GM19467 (cell line): ENCODE results near the gene RPP30.

ENCODE experiments used
- ATAC-seq: cut with Tn5 transposase; IDR thresholded peaks from one replicate; pipeline ENCODE4 v1.9.1; 2021; ENCODE audit warnings: mild to moderate bottlenecking, moderate library complexity; ENCODE audit not compliant: unreplicated experiment

The RPP30 gene

DNA sequence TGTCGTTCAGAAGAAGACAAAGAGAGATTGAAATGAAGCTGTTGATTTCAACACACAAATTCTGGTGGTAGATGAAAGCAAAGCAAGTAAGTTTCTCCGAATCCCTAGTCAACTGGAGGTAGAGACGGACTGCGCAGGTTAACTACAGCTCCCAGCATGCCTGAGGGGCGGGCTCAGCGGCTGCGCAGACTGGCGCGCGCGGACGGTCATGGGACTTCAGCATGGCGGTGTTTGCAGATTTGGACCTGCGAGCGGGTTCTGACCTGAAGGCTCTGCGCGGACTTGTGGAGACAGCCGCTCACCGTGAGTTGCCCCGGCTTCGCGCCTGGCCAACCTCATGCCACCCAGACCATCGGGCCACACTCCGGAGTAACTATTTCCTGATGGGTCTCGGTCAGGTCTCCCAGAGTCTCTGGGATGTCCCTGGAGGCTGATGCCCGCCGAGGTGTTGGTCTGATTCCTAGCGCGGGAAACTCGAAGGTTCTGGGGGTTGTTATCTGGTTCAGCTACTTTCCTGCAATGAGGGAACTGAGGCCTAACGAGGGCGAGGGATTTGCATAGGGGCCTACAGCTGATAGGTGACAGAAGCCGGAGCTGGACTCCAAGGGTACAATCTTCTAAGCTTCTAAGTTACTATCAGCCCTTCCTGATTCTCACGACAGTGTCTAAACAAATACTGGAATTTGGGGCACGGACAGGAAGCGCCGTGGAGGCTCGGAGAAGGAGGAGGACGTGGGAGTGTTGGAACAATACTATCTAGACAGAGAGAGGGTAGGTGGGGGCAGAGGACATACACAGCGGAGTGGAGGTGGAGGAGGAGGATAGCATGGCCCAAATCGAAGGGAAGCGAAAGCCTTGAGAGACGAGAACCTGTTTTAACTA, at the start of gene RPP30:
Gene RPP30, plus strand, starts transcription at position 209 of the 882 bp plus-strand sequence. Its CDS starts 13 bp downstream, at position 222.
- ATAC-seq: peak; percentile 98

DNA sequence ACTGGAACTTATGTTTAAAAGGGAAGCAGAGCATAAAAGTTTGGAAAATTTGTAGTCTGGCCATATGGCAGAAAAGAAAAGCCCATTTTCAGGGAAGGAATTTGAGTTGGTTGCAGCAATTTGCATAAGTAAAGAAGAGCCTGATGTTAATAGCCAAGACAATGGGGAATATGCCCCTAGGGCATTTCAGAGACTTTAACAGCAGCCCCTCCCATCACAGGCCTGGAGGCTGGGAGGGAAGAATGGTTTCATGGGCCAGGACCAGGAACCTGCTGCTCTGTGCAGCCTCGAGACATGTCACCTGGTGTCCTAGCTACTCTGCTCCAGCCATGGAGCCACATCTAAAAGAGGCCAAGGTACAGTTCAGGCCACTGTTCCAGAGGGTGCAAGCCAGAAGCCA, 49.3 kb upstream of the RPP30 start:
- no peak for ATAC-seq

DNA sequence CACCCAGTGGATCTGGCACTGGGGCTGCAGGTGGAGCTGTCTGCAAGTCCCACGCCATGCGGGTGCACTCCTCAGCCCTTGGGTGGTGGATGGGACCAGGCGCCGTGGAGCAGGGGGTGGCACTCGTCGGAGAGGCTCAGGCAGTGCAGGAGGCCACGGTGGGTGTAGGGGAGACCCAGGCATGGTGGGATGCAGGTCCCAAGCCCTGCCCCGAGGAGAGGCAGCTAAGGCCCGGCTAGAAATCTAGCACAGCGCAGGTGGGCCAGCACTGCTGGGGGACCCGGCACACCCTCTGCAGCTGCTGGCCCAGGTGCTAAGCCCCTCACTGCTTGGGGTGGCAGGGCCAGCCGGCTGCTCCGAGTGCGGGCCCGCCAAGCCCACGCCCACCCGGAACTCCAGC, 39.7 kb upstream of the RPP30 start:
- ATAC-seq: no peak

DNA sequence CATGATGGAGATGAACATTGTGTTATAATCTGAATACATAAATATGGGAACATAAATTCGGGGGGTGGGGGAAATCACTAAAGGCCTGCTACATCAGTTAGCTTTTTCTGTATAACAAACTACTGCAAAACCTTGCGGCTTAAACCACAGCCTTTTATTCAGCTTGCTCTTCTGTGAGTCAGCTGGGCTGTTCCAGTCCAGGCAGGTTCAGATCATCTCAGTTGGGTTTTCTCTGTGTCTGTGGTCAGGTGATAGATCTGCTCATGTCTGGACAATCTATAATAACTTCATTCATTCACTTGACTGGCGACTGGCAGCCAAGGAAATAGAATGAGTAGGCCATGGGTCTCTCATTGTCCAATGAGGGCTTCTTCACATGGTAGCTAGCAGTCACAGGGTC, 37.4 kb upstream of the RPP30 start:
- ATAC-seq: no peak

- ATAC-seq: no peak
Measured at GRCh38 chr10:90837486-90837885, 34.3 kb upstream of the RPP30 start.

GRCh38 chr10:90842725-90843124, 29.0 kb upstream of the RPP30 start:
- no peak for ATAC-seq

- no peak for ATAC-seq
Measured at GRCh38 chr10:90845726-90846125, 26.0 kb upstream of the RPP30 start.

DNA sequence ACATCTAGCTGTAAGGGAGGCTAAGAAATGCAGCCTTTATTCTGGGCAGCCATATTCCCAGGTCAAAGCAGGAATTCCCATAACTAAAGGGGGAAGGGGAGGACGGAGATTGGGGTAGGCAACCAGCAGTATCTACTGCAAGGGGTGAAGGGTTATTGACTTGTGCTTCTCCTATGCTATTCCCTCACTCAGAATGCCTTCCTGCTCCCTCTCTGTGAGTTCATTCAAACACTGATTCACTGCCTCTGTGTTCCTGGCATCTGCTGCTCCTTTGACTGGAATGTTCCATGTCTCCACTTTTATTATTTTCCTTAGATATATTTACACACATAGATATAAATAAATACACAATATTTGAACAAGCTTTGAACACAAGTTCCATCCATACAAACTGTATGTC, 25.0 kb upstream of the RPP30 start:
- ATAC-seq: no peak

- ATAC-seq: no peak
Measured at GRCh38 chr10:90847436-90847835, 24.3 kb upstream of the RPP30 start.

GRCh38 chr10:90849956-90850749, 21.6 kb upstream of the RPP30 start:
- no peak for ATAC-seq

GRCh38 chr10:90855126-90855525, 16.6 kb upstream of the RPP30 start:
- no peak for ATAC-seq

- no peak for ATAC-seq
Measured at GRCh38 chr10:90856261-90856660, 15.5 kb upstream of the RPP30 start.

DNA sequence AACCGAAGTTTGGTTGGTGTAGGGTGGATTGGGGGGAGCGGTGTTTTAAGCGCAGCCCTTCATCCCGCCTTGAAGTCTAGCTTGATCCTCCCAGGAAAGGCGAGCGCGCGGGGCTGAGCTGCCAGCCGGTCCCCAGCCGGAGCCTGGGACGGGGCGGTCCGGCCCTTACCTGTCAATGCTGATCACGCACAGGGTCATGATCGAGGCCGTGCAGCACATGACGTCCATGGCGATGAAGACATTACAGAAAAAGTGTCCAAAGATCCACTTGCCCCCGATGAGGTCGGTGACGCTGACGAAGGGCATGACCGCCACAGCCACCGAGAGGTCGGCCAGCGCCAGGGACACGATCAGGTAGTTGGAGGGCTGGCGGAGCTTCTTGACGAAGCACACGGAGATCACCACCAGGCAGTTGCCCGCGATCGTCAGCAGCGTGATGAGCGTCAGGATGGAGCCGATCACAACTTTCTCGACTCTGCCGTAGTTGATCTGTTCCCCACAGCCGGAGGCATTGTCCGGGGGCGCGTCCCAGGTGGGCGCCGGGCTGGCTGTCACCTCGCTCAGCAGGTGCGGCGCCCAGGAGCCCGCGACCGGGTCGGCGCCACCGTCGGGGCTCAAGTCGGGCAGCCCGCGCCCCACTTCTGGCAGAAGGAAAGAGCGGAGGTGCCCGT, 14.7 kb upstream of the RPP30 start:
- ATAC-seq: peak; percentile 27

DNA sequence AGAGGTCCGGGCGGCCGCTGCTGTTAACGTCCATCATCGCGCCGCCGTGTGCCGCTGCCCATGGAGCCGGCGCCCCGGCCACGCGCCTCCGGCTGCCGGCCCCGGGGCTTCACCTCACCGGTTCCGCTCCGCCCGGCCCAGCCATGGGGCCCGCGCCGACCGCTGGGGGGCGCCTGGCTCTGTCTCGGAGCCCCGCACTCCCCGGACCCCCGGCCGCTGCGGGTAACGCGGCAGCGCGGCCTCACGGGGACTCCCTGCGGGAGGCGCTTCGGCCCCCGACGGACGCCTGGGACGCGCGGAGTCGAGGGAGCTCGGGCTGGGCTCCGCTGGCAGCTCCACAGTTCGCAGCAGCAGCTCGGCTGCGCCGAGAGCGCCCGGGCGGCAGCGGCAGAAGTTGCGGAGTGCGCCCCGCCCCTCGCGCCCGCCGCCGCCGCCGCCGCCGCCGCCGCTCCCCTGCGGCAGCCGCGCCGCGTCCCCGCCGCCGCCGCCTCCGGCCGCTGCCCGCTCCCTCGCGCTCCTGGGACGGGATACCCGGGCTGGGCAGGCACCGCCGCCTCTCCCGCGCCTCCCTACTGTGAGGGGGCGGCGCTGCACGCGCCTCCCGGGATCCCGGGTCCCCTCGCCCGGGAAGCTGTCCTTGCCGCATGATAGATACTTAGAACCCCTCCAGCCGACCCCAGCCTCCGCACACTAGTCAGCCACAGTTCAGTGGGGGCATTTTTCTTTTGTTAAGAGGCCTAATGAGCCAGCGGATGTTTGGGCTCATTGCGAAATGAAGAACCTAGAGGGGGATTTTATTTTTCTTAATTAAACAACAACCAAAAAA, 13.9 kb upstream of the RPP30 start, which contains the start of gene HTR7:
Gene HTR7, minus strand, starts transcription at position 405 of the 826 bp plus-strand sequence. Its CDS starts 368 bp downstream, at position 37.
- ATAC-seq: peak; percentile 74

- peak; percentile 14 for ATAC-seq
Measured at GRCh38 chr10:90858461-90858968, 13.3 kb upstream of the RPP30 start.

- no peak for ATAC-seq
Measured at GRCh38 chr10:90859321-90859751, 12.4 kb upstream of the RPP30 start.

- no peak for ATAC-seq
Measured at GRCh38 chr10:90860790-90861189, 11.0 kb upstream of the RPP30 start.

GRCh38 chr10:90862908-90863514, 8.8 kb upstream of the RPP30 start:
- ATAC-seq: no peak

GRCh38 chr10:90865401-90865800, 6.4 kb upstream of the RPP30 start:
- no peak for ATAC-seq
